DMS114 treated with DMSO at 0.1 percent for 48 hours (cell line): ENCODE results near the gene MAST3.

Experiments used
- DNase-seq: peaks from one replicate; lab custom pipeline; 2025; ENCODE audit not compliant: unreplicated experiment; lab: John Stamatoyannopoulos, UW

MAST3 gene

DNA sequence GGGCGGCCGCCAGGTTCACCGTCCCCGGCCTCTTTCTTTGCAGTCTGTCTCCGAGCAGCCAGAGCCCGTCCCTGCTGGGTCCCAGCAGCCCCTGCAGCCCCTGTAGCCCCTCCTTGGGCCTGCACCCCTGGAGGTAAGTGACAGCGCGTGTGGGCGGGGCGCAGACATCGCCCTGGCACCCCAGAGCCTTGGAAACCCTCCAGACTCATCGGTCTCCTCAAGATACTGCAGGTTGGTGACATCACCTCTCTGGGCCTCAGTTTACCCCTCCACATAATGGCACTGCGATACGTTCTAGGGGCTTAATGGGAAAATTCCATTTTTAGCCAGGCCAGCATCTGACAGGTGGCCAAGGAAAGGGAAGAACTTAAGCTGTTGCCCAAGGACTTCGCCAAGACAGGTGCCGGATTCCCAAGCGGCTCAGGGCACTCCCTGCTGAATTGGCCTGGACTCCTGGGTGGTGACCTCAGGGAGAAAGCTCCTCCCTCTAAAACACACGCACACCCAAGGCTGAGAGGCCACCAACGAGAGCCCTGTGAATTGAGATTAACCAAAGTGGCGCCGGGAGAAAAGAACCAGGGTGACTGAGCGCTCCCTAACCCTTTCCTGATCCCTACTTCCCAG, 13.1 kb downstream of the MAST3 start:
- no peak for DNase-seq

DNA sequence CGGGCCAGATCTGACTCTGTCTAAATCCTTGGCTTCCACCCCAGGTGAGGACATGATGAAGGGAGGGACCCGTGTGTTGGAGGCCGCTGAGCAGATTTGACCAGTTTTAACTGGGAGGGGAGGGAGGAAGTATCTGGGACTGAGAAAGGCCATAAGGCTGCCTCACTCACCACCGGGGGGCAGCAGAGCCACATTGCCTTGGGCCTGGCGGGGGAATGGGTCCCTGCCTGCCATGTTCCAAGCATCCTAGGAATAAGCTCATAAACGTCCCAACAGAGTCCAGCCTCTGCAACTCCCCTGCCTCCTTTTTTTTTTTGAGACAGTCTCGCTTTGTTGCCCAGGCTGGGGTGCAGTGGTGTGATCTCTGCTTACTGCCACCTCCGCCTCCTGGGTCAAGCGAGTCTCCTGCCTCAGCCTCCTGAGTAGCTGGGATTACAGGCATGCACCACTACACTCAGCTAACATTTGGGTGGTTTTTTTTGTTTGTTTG, 15.5 kb downstream of the MAST3 start:
- peak; percentile 69 for DNase-seq

DNA sequence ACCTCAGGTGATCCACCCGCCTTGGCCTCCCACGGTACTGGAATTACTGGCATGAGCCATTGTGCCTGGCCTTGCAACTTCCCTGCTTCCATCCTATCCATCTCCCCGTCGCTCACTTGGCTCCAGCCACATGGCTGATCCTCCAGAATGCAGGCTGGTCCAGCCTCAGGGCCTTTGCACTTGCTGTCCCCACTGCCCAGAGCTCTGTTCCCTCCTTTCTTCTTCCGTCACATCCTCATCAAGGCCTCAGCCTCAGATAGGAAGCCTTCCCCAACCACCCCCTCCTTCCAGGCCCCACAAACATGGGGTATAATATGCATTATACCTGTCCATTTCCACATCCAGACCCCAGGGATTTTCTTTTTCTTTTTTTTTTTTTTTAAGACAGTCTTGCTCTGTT, 16.2 kb downstream of the MAST3 start:
- DNase-seq: no peak

DNA sequence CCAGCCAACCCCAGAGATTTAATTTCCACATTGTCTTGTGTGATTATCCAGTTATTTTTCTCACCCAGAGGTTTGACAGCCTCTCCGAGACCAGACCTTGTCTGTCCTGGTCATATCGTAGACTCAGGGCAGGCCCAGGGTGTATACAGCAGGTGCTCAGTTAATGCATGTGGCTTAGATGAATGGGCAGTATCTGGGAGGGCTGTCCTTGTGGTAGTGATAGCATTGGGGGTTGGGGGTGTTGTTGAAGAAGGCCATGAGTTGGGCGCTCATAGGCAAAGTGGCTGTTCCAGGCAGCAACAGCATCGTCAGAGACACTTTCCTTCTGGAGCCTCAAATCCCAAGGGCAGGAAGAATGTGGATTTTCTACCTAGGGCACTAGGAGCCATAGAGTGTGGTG, 16.9 kb downstream of the MAST3 start:
- DNase-seq: no peak

DNA sequence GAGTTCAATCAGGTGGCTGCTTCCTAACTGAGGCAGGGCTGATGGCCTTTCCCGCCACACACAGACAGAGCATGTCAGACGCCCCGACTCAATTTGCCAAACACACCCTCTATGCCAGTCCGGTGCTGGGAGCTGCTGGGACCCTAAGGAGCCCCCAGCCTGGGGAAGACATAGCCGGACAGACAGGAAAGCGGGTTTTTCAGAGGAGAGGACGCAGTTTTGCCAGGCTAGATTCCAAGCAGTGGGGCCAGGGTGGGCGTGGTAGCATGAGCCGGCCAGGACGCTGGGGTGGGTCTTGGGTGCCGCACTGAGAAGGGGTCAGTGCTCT, 19.8 kb downstream of the MAST3 start:
- DNase-seq: no peak

DNA sequence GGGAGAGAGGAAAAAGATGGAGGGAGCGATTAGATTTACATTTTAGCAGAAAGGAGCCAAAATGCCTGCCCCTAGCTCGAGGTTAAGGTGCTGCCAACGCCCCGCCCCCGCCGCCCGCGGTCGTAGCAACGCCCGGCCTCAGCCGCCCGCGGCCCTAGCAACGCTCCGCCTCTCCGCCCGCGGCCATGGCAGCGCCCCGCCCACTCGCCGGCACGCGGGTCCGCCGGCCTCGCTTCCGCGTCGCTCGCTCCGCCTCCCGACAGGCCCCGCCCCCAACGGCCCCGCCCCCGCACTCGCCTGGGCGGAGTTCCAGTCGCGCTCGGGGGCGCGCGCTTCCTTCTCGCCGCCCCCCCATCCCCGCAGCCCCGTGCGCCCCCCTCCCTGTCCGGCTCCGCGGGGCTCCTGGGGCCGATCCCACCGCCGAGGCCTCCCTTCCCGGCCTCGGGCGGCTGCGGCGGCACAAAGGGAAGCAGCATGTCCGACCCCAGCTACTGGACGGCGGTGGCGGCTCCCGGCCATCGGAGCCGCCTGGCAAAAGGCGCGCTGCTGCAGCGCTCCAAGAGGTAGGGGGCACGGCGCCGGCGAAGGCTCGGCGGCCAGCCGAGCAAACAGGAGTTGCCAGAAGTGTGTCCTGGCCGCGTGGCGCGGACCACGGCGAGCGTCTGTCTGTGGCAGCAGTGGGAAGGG, 20.3 kb downstream of the MAST3 start:
- peak; percentile 67 for DNase-seq

DNA sequence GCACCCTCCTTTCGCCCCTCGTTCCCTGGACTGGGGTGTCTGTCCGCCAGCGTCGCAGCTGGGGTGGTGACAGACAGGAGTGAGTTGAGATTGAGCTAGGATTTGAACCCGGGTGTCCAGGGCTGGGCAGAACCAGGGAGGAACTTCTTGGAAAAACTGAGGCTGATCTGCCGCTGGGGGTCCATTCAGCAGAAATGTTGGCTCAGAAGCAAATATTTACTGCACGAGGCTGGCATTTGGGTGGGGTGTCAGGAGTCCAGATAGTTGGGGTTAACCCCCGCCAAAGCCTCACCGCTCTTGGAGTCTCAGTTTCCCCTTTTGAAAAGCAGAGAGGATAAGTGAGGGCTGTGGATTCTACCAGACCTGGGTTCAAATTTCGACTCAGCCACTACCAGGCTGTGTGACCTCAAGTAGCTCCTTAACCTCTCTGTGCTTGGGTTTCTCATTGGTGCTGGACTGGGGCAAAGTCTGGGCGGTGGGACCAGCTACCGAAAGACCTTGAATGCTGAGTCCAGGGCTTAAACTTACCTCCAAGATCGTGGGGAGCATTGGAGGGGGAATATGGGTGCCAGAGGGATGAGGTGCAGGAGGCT, 20.9 kb downstream of the MAST3 start:
- no peak for DNase-seq

DNA sequence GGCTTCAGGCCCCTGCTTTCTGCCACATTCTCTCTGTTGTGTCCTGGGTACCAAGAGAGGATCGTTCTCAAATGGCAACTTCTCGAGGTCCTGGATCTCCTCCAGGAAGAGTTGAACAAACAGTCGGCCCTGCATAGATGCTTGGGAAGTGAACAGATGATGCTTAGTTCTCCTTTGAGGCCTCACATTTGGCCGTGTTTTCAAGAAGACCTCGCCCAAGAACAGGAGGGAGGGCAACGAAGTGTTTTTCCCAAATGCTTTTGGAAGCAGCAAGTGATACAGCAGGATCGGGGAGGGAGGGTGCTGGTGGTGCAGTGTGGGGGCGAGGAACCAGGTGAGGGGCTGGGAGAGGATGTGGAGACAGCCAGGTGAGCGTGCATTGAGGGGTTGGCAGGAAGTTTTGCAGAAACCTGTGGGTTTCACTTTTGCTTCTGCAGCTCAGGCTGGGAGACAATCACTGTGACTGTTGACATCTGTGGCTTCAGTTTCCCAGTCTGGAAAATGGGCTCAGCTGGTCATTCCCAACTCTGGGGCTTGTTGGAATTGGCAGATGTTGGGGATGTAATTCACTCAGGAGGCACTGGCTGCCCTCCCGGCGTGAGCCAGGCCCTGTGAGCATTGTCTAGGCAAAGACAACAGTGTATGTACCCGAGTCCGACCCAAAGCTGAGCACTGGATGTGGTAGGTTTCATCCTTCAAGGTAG, 21.6 kb downstream of the MAST3 start:
- DNase-seq: no peak

DNA sequence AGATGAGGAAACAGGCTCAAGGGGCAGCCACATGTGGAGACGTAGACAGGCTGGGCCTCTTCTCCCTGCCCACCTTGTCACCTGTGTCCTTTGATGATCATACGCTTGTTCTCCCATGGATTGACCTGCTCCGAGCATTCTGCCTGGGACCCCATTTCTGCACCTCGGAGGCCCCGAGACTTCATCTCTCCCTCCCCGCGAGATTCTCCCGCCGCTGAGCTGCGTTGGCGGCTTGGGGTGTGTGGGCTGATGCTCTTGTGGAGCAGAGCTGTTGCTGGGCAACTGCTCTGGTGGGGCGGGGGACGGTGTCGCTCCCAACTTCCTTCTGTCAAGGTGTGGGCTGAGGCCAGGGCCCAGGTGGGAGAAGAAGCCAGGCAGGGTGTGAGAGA, 22.1 kb downstream of the MAST3 start:
- DNase-seq: no peak

DNA sequence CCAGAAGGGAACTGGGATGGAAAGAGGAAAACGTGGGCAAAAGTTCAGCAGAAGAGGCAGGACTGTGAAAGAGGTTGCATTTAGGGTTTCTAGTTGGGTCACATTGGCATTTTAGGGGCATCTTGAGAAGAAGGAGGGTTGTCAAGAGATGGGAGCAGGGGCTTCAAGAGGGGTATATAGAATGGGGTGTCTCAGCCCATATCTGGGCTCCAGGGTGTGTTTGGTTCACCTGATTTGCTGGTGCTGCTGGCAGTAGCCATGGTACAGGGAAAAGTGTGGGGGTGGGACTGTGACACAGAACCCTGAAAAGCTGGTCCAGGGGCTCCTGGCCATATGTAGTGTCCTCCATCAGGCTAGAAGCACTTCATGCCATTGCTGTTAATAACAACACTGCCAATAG, 22.5 kb downstream of the MAST3 start:
- DNase-seq: no peak

DNA sequence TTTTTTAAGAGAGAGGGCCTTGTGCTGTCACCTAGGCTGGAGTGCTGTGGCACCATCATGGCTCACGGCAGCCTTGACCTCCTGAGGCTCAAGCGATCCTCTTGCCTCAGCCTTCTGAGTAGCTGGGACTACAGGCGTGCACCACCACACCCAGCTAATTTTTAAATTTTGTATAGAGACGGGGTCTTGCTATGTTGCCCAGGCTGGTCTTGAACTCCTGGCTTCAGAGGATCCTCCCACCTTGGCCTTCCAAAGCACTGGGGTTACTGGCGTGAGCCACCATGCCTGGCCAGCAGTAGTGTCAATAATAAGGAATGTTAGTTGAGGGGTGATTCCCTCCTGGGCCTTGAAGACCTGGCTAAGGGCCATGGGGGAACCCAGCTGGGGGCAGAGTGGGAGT, 23.6 kb downstream of the MAST3 start:
- no peak for DNase-seq

DNA sequence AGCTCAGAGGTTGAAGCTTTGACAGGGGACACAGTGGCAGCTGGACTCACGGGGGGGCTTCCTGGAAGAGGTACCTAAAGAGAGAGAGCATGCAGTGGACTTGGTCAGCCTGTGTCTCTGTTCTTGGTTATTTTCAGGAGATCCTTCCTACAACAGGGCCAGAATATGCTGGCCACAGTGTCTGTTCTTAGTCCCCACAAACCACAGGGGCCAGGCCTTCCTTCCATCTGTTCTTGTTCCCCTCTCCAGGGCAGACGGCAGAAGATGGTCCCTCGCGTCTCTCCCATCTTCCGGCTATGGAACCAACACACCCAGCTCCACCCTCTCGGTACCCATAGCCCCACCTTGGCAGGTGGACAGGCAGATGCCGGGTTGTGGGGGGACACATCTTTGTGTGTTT, 24.8 kb downstream of the MAST3 start:
- no peak for DNase-seq

DNA sequence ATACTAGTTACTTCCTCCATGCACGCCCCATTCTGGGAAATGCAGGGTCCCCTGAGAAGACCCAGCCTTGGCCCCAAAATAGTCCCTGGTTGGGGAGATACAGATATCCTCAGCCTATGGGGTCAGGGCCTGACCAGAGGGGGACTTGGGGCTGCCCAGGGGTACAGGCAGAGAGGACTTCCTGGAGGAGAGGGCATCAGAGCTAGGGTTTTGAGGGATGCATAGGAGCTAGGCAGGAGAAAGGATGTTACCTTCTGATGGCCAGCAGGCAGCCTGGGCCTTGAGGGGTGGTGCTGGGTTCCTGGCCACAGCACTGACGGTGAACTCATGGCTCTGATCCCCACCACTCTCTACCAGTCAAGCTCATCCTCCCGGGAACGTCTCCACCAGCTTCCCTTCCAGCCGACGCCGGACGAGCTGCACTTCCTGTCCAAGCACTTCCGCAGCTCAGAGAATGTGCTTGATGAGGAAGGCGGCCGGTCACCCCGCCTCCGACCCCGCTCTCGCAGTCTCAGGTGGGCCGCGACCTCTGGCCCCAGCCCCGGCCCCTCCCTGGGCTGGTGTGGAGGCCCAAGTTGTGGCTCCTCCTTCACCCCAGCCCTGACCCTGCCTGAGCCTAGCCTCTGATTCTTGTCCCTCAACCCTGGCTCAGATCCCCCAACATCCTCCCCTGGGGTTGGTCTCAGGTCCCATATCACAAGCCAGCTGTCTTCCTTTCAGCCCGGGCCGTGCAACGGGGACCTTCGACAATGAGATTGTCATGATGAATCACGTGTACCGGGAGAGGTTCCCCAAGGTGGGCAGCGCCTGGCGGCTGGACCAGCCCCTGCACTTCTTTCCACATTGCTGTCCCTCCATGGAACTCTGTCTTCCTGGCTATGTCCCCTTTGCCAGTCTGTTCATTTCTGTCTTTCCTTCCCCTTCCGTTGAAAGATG, 25.6 kb downstream of the MAST3 start:
- DNase-seq: no peak

DNA sequence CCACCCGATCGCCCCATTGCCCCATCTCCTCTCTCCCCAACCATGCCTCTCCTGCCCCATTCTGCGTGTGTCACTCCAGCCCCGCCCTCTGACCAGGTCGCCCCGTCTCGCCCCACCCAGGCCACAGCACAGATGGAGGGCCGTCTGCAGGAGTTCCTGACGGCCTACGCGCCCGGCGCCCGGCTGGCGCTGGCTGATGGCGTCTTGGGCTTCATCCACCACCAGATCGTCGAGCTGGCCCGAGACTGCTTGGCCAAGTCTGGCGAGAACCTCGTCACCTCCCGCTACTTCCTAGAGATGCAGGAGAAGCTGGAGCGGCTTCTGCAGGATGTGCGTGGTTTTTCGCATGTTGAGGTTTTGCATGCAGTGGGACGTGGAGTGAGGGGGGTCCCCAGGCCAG, 26.2 kb downstream of the MAST3 start:
- no peak for DNase-seq

DNA sequence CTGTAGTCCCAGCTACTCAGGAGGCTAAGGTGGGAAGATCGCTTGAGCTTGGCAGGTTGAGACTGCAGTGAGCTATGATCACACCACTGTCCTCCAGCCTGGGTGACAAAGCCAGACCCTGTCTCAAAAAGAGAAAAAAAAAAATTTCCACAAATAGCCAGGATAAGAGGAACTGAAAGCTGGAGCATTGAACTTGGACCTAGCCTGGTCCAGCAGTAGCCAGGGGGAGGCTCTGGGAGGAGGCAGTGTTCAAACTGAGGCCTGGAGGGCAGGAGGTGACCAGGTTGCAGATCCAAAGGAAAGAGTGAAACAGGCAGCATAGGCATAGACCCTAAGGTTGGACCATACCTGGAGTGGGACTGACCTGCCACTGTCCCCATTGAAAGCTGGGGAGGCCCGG, 28.5 kb downstream of the MAST3 start:
- DNase-seq: no peak

DNA sequence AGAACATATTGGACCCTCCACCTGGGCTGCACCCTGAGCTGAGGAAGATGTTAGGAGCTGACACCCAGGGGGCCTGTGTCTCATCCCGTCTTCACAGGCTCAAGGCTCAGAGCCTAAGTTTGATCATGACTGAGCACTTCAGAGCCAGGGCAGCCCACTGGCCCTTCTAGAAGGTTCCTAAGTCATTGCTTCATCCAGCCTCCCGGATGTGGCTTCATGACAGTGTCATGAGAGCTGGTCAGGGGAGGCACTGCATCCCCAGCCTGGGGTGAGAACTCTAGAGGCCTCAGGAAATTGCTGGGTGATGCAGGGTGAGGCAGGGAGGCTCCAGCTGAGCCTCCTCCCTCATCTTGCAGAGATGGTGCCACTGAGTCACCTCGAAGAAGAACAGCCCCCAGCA, 30.5 kb downstream of the MAST3 start:
- no peak for DNase-seq

DNA sequence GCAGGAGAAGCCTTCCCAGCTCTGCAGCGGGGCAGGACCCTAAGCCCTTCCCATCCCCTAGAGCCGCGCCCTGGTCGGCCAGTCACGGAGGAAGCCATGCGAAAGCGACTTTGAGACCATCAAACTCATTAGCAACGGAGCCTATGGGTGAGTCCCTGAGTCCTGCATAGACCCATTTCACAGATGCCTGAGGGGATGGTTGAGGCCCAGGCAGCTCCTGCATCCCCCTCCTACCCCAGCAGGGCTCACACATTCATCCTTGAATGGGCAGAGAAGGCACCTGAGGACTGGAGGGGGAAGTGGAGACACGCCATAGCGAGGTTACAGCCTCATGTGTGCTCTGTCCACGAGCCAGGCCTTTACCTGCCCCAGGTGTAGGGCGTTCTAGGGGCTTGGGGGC, 31.2 kb downstream of the MAST3 start:
- no peak for DNase-seq

DNA sequence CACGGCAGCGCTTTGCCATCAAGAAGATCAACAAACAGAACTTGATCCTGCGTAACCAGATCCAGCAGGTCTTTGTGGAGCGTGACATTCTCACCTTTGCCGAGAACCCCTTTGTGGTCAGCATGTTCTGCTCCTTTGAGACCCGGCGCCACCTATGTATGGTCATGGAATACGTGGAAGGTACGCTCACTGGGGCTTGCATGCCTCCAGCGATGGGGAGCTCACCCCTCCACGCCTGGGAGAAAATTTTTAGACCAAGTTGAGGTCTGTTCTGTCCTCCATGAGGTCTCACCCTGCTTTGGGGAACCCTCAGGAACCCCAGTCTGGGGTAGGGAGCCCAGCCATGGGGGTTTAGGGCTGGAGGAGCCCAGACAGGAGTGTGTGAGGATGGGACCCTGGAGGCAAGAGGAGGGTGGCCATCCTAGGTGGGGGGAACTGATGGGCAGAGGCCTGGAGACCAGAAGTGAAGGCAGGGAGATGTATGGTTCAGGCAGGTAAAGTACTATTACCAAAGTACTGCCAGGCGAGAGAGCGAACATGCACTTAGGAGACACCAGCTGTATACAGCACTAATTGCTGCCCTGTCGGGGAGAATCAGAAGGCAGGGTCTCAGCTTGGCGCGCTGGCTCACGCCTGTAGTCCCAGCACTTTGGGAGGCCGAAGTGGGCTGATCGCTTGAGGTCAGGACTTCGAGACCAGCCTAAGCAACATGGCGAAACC, 33.1 kb downstream of the MAST3 start:
- no peak for DNase-seq

DNA sequence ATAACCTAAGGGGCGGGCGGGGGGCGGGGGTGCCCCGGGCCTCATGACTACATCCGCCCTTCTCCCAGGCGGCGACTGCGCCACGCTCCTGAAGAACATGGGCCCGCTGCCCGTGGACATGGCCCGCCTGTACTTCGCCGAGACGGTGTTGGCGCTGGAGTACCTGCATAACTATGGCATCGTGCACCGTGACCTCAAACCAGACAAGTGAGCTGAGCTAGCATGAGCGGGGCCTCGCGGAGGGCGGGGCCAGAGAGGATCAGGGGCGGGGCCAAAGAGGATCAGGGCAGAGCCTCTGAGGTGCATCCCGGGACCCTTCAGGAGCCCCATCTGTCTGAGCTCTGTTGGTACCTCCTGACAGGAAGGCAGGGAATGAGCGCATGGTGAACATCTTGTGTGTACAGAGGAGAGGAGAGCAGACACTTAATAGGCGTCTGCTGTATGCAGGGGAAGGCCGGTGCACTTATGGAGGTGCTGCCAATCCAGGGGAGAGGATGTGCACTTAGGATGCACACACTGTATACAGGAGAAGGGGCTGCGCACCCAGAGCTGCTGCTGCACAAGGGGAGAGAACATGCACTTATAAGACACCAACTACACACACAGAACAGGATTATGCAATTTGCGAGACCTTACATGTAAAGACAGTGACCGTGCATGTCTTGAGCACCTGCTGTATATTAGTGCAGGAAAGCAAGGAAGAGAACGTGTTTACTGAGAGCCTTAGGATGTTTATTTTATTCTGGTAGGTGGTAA, 34.4 kb downstream of the MAST3 start:
- no peak for DNase-seq
